Measurements from ENCODE around the gene PRSS22.

DNA sequence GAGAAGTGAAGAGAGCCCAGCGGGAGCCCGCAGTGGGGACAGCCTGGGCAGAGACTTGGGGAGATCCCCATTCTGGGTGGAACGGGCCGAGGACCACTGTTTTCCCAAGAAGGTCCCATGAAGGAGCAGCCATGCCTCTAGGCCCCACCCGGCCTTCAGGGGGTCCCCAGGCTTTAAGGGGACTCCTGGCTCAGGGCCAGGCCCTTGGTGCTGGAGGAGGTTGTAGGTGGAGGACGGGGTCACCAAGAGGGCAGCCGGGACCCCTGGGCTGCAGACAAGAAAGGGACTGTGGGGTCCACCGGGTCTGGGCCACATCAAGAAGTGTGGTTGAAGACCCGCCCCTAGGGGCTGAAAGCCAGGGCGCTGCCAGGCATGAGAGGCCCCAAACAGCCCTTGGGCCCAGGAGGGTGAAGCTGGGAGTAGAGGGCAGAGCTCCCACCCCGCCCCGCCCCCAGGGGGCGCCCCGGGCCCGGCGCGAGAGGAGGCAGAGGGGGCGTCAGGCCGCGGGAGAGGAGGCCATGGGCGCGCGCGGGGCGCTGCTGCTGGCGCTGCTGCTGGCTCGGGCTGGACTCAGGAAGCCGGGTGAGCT lies 41.1 kb downstream of the PRSS22 start, which contains the start of gene PRSS21:
- TF ChIP-seq ELF4 (IDR thresholded peaks at IDR 0.05) (no peak), TARDBP (IDR thresholded peaks at IDR 0.05) (no peak), FOXM1 (IDR thresholded peaks at IDR 0.05; ENCODE audit: borderline replicate concordance) (no peak)

All from HEK293T (cell line).